ENCODE data around the gene RAB3GAP2.
"Not testable (repeated sequence)": the region's sequence is repeated elsewhere in the genome, so short reads cannot be mapped to it uniquely, and the experiment has no call there.

RAB3GAP2 gene

DNA sequence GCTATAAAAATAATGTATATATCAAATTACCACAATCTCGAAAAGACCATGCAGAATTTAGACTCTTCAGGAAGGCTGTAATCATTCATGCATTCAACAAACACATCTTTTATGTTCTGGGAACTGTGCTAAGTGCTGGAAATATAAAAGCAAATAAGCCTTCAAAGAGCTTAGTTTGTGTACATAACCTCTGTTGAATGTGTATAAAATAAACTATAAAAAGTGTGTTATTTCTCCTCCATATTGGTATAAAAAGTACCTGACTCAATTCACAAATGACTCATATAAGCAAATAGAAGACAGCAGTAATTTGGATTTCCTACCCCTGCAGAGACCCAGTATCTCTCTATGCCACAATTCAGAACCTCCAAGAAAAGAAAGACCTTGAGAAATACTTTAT is 36.8 kb downstream of the RAB3GAP2 start:
- DNase-seq = peak; percentile 54

DNA sequence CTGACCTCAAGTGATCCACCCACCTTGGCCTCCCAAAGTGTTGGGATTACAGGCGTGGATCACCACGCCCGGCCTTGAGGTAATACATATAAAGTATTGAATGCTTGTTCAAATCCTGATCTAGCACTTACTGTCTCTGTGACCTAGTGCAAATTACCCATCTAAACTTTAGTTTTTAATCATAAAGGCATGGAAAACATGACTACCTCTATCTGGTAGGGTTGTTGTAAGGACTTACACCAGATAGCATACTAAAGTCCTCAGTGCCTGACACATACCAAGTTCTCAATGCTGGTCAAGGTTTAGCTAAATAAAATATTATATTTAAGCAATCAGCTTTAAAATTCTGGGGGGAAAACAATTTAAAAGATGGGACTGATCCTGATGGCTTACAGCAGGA is 38.3 kb downstream of the RAB3GAP2 start:
- DNase-seq = no peak

DNA sequence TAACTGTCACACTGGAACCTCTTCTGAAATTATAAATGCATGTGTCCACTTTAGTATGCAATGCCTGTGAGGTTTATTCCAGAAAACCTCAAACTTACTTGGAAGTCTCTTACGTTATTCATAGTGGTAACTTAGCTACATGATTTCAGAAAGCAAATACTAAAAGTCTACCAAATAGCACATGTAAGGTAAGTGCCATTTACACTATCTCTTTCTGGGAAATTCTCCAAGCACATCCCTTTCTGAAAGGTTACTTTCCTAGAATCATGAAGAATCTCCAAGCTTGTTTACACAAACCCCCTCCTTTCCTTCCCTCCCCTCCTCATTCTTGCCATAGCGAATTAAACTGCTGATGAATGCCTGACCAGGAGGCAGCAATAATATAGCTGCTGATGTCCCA is 42.5 kb downstream of the RAB3GAP2 start:
- DNase-seq = no peak

DNA sequence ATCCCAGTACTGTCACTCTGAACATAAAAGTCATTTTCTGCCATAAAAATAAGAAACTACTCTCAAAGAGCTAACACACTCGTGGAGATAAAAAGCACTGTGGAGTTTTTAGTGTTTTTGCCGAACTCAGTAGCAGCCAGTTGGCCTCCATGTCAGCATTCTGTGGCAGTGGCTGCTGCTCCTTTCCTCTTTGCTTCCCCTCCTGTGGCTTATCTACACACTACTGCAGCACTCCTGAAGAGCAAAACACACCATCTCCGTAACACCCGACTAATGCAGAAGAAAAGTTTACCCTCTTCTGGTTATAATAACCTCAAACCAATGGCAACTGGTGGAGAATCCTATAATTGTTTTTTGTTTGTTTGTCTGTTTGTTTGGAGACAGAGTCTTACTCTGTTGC is 44.9 kb downstream of the RAB3GAP2 start:
- DNase-seq = no peak

DNA sequence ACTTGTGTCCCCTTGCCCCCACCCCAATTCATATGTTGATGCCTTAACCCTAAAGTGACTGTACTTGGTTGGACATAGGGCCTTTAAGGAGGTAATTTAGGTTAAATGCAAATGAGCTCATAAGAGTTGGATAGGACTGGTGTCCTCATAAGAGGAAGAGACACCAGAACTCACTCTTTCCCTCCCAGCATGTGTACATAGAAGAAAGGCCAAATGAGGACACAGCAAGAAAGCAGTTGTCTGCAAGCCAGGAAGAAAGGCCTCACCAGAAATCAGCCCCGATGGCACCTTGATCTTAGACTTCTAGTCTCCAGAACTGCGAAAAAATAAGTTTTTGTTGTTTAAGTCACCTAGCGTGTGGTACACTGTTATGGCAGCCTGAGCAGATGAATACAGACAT is 45.5 kb downstream of the RAB3GAP2 start:
- DNase-seq = no peak

DNA sequence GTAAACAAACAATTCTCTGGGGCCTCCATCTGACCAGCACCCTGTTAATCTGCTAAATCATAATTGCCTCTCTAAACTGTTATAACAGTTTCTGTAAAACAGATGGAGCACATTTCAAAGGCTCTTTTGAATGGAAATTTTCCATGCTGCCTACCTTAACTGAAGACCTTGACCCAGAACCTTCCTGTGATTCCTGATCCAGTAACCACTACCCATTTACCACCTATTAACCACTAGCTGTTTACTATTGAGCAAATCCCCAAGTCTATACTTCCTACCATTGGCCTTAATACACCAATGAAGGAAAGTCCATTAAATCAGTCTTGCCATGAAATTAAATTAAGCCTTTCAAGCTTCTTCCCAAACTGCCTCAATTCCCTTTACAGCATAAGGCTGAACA is 46.3 kb downstream of the RAB3GAP2 start:
- no peak for DNase-seq

DNA sequence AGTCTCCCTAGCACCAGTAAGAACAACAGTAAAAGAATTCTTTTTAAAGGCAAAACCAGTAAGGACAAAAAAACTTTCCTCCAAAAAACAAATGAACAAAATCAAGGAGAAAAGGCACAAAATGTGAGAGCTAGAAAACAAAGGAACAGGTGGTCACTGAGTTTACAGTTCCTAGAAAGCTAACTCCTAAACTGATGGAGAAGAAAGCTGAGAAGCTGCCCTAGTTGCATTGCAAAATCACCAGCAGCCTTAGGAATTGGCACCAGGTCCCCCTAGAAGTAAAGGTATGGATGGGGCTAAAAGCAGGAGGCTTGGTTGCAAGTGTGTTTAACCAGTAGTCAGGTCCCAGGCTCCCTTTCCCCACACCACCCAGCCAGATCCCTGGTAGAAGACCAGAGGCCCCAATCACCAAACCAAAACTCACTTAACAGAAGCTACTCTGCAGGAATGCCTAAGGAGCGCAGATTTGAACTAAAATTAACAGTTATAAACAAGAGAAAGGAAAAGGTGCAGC is 47.6 kb downstream of the RAB3GAP2 start:
- no peak for DNase-seq

DNA sequence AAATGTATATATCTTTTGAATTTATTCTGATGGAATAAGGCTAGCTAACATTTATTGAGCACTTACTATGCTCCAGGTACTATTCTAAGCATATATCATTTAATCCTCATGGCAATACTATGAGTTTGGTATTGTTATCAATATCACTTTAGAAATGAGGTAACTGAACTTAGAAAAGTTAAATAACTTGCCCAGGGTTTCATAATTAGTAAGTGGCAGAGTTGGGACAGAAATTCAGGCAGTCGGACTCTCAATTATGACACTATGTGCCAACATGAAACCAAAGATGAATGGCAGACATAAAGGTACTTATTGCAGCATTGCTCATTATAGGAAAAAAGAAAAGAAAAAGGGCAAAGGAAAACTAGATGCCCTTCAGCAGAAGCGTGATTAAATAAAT is 48.2 kb downstream of the RAB3GAP2 start:
- no peak for DNase-seq

DNA sequence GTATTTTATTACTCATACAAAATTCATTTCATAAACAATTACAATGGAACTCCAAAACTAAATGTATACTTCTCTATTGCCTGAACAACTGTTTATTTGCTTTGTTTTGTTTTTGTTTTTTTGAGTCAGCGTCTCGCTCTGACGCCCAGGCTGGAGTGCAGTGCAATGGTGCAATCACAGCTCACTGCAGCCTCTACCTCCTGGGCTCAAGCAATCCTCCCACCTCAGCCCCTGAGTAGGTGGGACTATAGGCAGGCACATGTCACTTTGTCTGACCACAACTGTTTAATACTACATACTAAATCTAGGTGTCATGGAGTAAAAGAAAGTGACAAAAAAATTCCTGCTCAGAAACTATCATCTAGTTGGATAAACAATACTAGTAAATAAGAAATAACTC is 49.3 kb downstream of the RAB3GAP2 start:
- no peak for DNase-seq

DNA sequence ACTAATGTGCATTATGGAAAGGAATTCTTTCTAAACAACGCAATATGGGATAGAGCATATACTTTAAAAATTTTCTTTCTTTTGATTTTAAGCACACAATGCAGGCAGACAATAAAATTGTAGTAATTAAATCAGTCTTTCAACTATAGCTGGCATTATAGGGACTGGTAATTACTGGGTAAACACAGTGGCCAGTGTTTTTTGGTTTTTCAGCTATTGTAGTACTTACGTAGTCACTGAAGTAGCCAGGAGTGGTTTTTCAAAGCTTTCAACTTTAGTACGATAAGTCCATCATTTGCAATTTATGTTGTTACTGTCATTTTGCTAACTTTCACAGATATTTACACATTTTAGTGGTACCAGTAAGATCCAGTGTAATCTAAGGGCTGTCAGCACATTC is 50.6 kb downstream of the RAB3GAP2 start:
- DNase-seq = peak; percentile 95

DNA sequence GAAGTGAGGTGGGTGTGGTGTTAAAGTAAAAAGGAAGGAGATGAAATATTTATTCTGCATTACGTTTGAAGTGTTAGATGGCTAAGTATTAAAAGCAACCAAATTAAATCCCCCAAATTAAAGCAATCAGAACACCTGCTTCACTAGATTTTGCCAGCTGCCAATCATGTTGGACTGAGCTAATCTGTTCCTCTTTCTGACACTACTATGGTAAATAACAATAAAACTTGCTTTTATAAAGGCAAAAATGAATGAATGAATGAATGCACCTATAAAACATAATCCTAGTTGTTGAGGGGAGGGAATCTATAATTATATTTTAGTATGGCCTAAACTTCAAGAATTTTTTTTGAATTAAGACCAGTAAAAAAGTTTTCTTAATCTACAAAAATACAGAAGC is 51.0 kb downstream of the RAB3GAP2 start:
- peak; percentile 85 for DNase-seq

DNA sequence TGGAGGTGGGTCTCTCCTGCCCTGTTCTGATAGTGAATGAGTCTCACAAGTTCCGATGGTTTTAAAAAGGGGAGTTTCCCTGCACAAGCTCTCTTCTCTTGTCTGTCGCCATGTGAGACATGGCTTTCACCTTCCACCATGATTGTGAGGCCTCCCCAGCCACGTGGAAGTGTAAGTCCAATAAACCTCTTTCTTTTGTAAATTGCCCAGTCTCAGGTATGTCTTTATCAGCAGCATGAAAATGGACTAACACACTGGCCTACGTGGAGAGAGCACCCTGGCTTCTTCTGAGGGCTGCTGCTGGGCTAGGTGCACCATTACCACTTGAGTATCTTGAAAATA is 51.6 kb downstream of the RAB3GAP2 start:
- not testable (repeated sequence) for DNase-seq

DNA sequence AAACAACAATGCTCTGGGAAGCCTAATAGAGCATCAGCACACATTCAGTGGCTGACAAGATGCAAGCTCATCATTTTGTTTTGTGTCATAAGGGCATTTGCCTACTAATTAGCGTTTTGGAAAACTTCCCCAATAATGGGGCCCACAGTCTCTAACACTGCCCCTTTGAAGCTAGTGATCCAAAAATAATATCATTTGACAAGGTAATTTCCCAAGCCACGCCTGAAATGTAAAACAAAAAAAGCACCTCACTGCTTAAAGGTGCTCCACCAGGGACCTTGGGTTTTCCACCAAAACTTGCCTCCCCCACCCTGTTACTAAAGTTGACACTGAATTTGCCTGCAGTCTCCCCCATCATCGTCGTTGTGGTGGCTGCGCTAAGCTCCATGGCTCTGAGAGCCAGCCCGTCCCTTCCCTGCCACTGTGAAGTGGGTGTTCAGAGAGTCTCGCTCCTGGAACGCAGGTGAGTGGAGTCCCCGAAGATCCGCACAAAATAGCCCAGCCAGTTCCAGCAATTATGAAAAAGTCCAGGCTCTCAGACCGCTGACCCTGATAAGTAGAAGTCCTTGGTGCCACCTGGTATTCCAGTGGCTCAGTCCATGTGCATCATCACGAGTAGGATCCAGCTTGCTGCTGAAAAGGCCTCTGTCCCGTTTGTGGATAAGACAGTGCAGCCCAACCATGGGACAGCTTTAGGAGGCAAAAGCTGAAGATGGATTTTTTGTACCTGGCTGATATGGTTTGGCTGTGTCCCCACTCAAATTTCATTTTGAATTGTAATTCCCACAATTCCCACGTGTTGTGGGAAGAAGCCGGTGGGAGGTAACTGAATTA is 52.2 kb downstream of the RAB3GAP2 start:
- no peak for DNase-seq

DNA sequence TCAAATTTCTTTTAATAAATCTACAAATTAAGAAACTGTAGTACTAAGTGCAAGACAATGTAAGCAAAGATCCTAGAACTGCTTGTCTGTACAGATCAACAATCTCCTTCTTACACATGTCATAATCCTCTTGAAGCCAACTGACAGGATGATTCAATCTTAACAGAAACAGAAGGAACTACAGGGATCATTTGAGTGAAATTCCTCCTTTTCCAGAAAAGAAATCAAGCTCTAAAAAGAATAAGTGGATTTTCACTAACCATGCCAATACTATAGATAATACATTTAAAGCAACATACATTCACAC is 53.2 kb downstream of the RAB3GAP2 start:
- DNase-seq = no peak

DNA sequence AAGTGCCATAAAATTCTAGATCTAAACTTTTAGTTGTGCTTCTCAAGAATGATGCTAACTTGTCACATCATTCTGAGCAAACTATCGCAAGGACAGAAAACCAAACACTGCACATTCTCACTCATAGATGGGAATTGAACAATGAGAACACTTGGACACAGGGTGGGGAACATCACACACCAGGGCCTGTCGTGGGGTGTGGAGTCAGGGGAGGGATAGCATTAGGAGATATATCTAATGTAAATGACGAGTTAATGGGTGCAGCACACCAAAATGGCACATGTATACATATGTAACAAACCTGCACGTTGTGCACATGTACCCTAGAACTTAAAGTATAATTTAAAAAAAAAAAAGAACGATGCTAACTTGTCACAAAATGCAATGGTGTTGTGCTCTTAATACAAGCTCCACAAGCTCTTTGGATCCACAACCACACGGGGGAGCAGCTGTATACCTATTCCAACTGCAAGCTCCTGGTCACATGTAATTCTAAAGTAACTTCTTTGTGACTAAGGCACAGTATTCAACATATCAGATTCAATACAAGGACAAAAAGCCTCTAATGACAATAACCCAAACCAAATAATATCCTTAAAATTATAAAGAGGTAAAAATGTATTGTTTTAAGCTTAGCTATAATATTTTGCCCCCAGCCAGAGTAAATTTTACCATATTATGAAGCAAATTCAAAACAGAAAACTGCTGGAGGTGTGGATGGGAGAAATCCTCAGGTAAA is 53.7 kb downstream of the RAB3GAP2 start:
- peak; percentile 59 for DNase-seq

DNA sequence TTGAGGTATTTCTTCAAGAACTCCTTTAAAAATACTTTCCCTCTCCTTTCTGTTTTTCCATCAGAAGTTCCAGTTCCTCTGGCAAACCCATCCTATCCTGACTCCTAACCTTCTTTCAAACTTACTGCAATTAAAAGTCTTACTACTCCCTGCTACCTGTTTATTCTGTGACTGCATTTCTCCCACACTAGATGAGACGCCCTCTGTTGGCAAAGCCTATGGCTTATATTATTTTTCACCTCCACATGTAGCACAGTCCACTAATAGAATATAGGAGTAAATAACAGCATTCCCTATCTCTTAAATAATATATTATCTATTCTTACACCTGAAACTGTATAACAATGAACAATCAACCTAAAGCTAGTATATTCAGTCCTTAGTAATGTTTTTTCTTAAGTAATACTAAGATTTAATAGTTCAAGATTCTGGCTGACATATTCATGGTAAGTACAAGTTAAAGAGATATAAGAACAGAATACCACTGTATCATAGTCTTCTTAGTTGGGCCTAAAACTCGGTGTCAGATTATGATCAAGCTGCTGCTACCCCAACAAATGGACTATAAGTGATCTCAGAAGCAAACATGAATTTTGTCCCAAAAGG is 54.8 kb downstream of the RAB3GAP2 start:
- no peak for DNase-seq

DNA sequence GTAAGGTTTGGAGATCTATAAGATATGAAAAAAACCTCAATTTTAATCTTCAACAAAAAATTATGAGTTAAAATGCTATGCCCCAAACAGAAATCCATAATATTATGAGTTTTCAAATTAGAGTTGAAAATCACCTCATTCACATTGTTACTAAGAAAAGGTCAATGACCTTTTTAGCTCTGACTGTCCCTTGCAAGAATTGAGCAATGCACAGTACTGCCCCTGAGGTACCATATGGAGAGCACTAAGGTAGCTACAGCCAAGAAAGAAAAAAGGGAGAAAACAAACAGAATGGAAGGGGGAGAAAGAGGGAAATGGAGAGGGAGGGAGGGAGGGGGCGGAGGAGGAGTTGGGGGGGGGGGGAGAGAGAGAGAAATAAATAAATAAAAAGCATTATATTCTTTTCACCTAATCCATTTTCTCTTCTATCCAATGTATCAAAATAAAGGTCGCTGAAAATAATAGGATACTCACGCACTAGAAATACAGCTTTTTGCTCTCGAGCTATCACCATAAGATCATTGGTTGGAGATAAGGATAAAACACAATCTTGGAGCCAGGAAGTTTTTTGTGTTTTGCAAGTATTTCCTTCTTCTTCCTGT is 58.8 kb downstream of the RAB3GAP2 start:
- DNase-seq = no peak

DNA sequence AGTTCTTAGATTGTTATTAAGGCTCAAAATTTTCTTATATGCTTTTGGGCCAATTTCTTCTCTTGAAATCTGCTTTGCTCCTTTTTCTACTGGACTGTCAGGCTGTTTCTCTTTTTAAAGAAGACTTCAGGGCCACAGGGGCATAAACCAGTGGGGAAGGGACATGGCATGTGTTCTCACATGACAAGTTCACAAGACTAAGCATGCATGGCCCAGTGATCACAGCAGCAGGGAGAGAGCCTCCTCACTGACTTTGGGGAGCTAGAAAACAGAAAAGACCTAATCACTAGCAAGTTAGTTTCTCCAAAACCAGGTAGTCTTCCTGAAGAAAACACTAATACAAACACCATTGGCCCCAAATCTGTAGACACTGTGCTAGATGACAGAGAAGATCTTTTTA is 64.8 kb downstream of the RAB3GAP2 start:
- no peak for DNase-seq

DNA sequence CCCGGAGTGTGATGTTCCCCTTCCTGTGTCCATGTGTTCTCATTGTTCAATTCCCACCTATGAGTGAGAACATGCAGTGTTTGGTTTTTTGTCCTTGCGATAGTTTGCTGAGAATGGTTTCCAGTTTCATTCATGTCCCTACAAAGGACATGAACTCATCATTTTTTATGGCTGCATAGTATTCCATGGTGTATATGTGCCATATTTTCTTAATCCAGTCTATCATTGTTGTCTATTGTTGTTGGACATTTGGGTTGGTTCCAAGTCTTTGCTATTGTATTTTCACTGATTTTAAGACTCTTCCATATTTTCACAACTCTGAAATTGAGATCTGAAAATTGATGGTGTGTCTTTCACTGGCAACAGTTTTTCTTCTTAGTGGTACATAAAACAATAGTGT is 67.5 kb downstream of the RAB3GAP2 start:
- DNase-seq = not testable (repeated sequence)

DNA sequence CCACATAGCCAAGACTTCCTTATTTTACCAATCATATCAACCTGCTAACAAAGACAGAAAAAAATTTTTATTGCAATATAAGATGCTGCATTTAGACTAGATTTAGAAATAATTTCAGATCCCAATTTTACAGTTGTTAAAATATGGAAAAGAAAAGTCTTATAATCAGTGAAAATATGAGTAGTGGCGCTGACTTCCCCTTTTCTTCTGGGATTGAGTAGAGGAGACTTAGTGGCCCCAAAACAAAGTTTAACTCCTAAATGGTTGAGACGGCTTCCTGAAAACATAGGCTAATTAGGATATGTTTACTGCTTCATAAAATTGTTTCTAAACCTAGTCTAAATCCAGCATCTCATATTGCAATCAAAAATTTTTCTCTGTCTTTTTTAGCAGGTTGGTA is 68.4 kb downstream of the RAB3GAP2 start:
- DNase-seq = no peak

DNA sequence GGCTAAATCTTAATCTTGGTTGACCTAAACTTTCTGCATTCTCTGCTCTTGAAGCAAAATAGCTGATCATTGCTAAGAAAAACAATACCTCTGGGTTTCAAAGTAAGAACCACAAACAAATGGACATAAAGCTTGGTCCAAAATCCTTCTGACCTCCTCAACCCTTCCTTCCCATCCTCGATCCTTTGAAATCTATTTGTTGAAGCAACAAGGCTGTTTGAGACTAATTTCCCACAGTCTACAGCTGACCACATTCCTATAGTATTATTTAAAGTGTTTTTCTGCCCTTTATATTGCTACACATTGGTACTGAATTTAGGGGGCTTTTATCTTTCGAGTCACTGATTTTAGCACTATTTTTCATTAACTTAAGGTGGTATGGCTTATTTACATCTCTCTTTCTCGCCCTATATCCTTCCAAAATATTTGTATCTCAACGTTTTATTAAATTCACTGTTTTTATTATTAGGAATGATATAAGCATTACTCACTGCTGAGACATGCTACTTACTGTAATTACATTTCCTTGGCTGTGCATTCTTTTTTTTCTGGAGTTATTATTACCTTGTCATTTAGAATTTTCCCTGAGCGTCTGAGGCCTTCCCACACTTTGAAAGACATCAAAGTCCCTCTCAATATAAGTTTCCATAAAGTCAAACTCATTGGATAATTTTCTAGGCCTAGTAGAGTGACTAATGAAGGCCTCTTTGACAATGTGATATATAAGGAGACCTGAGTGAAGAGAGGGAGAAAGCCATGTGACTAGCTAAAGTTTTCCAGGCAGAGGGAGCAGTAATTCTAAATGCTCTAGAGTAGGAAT is 73.9 kb downstream of the RAB3GAP2 start:
- no peak for DNase-seq

DNA sequence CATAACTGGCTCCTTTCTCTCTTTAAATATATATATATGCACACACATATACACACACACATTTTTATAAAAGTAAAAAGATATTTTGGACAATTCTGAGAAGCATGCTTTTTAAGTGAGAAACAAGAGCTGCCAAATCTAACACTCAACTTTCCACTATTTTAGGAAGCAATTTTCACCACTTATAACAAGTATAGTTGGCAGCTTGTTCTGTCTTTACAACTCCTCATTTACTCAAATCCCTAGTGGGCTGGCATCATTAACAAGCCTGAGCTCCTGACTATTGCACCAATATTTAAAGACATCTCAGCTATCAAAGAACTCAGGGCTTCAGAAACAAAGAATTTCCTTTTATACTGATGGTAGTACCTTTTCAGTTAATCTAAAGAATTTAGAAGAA is 76.6 kb downstream of the RAB3GAP2 start:
- peak; percentile 14 for DNase-seq

All from NCI-H1105 treated with DMSO at 0.1 percent for 48 hours (cell line).